ENCODE data around the gene YBX1. TPM values are rescaled to one million over a fixed set of nuclear protein-coding genes. Genes with fewer than 3 reads are reported as not detected.
"Not testable (repeated sequence)": the region's sequence is repeated elsewhere in the genome, so short reads cannot be mapped to it uniquely, and the experiment has no call there.

Gene YBX1
- total RNA-seq, 1 donor from 2014 or later: 424 TPM

GRCh38 chr1:42689912-42690311 lies 7.7 kb downstream of the YBX1 start:
- no peak for DNase-seq (ENCODE audit: low spot score)

- DNase-seq (ENCODE audit: low spot score): no peak
Observed at GRCh38 chr1:42690477-42691156, 8.4 kb downstream of the YBX1 start.

GRCh38 chr1:42691157-42691498 lies 8.9 kb downstream of the YBX1 start:
- no peak for DNase-seq (ENCODE audit: low spot score)

- DNase-seq (ENCODE audit: low spot score): no peak
Observed at GRCh38 chr1:42692461-42692860, 10.2 kb downstream of the YBX1 start.

- DNase-seq (ENCODE audit: low spot score): no peak
Observed at GRCh38 chr1:42692911-42693310, 10.7 kb downstream of the YBX1 start.

GRCh38 chr1:42698081-42698813 lies 16.0 kb downstream of the YBX1 start:
- no peak for DNase-seq (ENCODE audit: low spot score)

- DNase-seq (ENCODE audit: low spot score): no peak
Observed at GRCh38 chr1:42700006-42700405, 17.8 kb downstream of the YBX1 start.

GRCh38 chr1:42703888-42704464 lies 21.8 kb downstream of the YBX1 start:
- no peak for DNase-seq (ENCODE audit: low spot score)

- not testable (repeated sequence) for DNase-seq (ENCODE audit: low spot score)
Observed at GRCh38 chr1:42712808-42713207, 30.6 kb downstream of the YBX1 start.

- DNase-seq (ENCODE audit: low spot score): no peak
Observed at GRCh38 chr1:42713293-42713692, 31.1 kb downstream of the YBX1 start.

GRCh38 chr1:42714441-42714840 lies 32.2 kb downstream of the YBX1 start:
- not testable (repeated sequence) for DNase-seq (ENCODE audit: low spot score)

- DNase-seq (ENCODE audit: low spot score): no peak
Observed at GRCh38 chr1:42720868-42721267, 38.6 kb downstream of the YBX1 start.

- DNase-seq (ENCODE audit: low spot score): no peak
Observed at GRCh38 chr1:42721926-42722325, 39.7 kb downstream of the YBX1 start.

GRCh38 chr1:42722403-42722802 lies 40.2 kb downstream of the YBX1 start:
- not testable (repeated sequence) for DNase-seq (ENCODE audit: low spot score)

GRCh38 chr1:42723511-42723910 lies 41.3 kb downstream of the YBX1 start:
- no peak for DNase-seq (ENCODE audit: low spot score)

GRCh38 chr1:42725820-42726219 lies 43.6 kb downstream of the YBX1 start:
- DNase-seq (ENCODE audit: low spot score): not testable (repeated sequence)

GRCh38 chr1:42730002-42730401 lies 47.8 kb downstream of the YBX1 start:
- DNase-seq (ENCODE audit: low spot score): no peak

GRCh38 chr1:42730988-42731387 lies 48.8 kb downstream of the YBX1 start:
- peak; percentile 15 for DNase-seq (ENCODE audit: low spot score)

GRCh38 chr1:42731585-42731984 lies 49.4 kb downstream of the YBX1 start:
- DNase-seq (ENCODE audit: low spot score): no peak

GRCh38 chr1:42732126-42732680 lies 50.0 kb downstream of the YBX1 start:
- DNase-seq (ENCODE audit: low spot score): no peak

GRCh38 chr1:42733415-42734200 lies 51.4 kb downstream of the YBX1 start:
- DNase-seq (ENCODE audit: low spot score): no peak

Measured in ureter (tissue), 1 donor.